ENCODE data around the gene SIRPG. TPM values are rescaled to one million over a fixed set of nuclear protein-coding genes. Genes with fewer than 3 reads are reported as not detected.

SIRPG gene
- total RNA-seq, 1 donor from 2014 or later = 28.7 TPM

- Mint-ChIP-seq H3K27me3 (ENCODE audit: low read depth) (no peaks in the 10 kb centered on the region), H3K9me3 (peaks cover 13% of the 10 kb centered on the region), H3K36me3 (ENCODE audit: low read depth) (peaks cover 35% of the 10 kb centered on the region), H3K4me3 (ENCODE audit: low read depth) (no peak overlapping the region), H3K4me1 (ENCODE audit: low read depth) (peaks cover 75% of the 10 kb centered on the region), H3K27ac (peak overlapping the region; percentile 72)
- no peak for DNase-seq (ENCODE audit: low spot score)
- intact Hi-C loops (cut with micrococcal nuclease) = loop anchor here (10.0 kb wide), 2 partner anchors 312 to 342 kb away; partner anchors contain the start of gene SDCBP2
These were observed 9.2 kb upstream of the SIRPG start for GRCh38 chr20:1666802-1667201.

DNA sequence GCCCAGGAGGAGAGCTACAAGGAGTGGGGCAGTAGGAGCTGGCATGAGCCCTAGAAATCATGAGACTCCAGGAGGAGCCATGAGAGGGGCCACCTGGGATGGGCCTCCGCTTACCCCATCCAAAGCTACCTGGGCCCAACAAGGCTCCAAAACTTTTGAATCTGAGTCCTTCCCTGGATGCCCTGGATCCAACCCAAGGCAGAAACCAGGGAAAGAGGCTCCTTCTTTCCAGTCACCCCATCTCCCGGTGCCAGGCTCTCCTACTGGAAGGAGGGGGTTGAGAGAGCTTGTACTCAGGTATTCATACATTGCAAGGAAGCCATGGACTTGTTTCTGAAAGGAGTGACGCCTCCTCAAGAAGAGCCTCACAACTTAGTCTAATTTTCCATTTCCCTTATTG is 7.8 kb upstream of the SIRPG start:
- peaks cover 76% of the 10 kb centered on the region for H3K4me1 Mint-ChIP-seq (ENCODE audit: low read depth)
- H3K36me3 Mint-ChIP-seq (ENCODE audit: low read depth) = peaks cover 21% of the 10 kb centered on the region
- H3K27ac Mint-ChIP-seq = peak overlapping the region; percentile 79
- no peaks in the 10 kb centered on the region for H3K27me3 Mint-ChIP-seq (ENCODE audit: low read depth)
- H3K9me3 Mint-ChIP-seq = no peaks in the 10 kb centered on the region
- peak overlapping the region; percentile 74 for H3K4me3 Mint-ChIP-seq (ENCODE audit: low read depth)
- intact Hi-C loops (cut with micrococcal nuclease) = loop anchor here (10.0 kb wide), 2 partner anchors 311 to 341 kb away; partner anchors contain the start of gene SDCBP2
- DNase-seq (ENCODE audit: low spot score) = no peak

- peak; percentile 46 for DNase-seq (ENCODE audit: low spot score)
- intact Hi-C loops (cut with micrococcal nuclease) = loop anchor here (10.0 kb wide), 2 partner anchors 310 to 340 kb away; partner anchors contain the start of gene SDCBP2
- H3K4me1 Mint-ChIP-seq (ENCODE audit: low read depth) = peaks cover 79% of the 10 kb centered on the region
- peaks cover 21% of the 10 kb centered on the region for H3K36me3 Mint-ChIP-seq (ENCODE audit: low read depth)
- peak overlapping the region; percentile 74 for H3K4me3 Mint-ChIP-seq (ENCODE audit: low read depth)
- no peaks in the 10 kb centered on the region for H3K9me3 Mint-ChIP-seq
- H3K27ac Mint-ChIP-seq = peak overlapping the region; percentile 79
- H3K27me3 Mint-ChIP-seq (ENCODE audit: low read depth) = no peaks in the 10 kb centered on the region
These were observed 7.3 kb upstream of the SIRPG start for GRCh38 chr20:1664911-1665310.

DNA sequence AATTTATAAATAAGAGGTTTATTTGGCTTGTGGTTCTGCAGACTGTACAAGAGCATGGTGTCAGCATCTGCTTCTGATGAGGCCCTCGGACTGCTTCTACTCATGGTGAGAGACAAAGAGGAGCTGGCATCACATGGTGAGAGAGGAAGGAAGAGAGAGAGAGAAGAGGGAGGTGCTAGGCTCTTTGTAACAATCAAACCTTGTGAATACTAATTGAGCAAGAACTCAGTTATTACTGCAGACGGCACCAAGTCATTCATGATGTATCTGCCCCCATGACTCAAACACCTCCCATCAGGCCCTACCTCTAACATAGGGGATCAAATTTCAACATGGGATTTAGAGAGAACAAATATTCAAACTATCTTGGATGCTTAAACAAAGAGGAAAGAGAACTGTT is 6.3 kb upstream of the SIRPG start:
- peak overlapping the region; percentile 11 for H3K4me3 Mint-ChIP-seq (ENCODE audit: low read depth)
- H3K4me1 Mint-ChIP-seq (ENCODE audit: low read depth) = peaks cover 82% of the 10 kb centered on the region
- no peaks in the 10 kb centered on the region for H3K27me3 Mint-ChIP-seq (ENCODE audit: low read depth)
- H3K36me3 Mint-ChIP-seq (ENCODE audit: low read depth) = peaks cover 19% of the 10 kb centered on the region
- H3K9me3 Mint-ChIP-seq = no peaks in the 10 kb centered on the region
- intact Hi-C loops (cut with micrococcal nuclease) = loop anchor here (2.0 to 10.0 kb wide), 3 partner anchors 39 to 339 kb away; partner anchors contain the start of gene SDCBP2
- peak overlapping the region; percentile 79 for H3K27ac Mint-ChIP-seq
- no peak for DNase-seq (ENCODE audit: low spot score)

- H3K4me3 Mint-ChIP-seq (ENCODE audit: low read depth) = peak overlapping the region; percentile 34
- peaks cover 87% of the 10 kb centered on the region for H3K4me1 Mint-ChIP-seq (ENCODE audit: low read depth)
- intact Hi-C loops (cut with micrococcal nuclease) = loop anchor here (2.0 to 10.0 kb wide), 4 partner anchors 27 to 337 kb away; partner anchors contain the start of gene SDCBP2
- DNase-seq (ENCODE audit: low spot score) = no peak
- no peaks in the 10 kb centered on the region for H3K9me3 Mint-ChIP-seq
- peaks cover 14% of the 10 kb centered on the region for H3K36me3 Mint-ChIP-seq (ENCODE audit: low read depth)
- H3K27me3 Mint-ChIP-seq (ENCODE audit: low read depth) = no peaks in the 10 kb centered on the region
- H3K27ac Mint-ChIP-seq = peak overlapping the region; percentile 88
These were observed 4.1 kb upstream of the SIRPG start for GRCh38 chr20:1661542-1662299.

- intact Hi-C loops (cut with micrococcal nuclease) = loop anchor here (1.0 to 10.0 kb wide), 4 partner anchors 12 to 335 kb away; partner anchors contain the start of gene SDCBP2
- peak overlapping the region; percentile 13 for H3K4me3 Mint-ChIP-seq (ENCODE audit: low read depth)
- peak overlapping the region; percentile 88 for H3K27ac Mint-ChIP-seq
- peaks cover 88% of the 10 kb centered on the region for H3K4me1 Mint-ChIP-seq (ENCODE audit: low read depth)
- no peak for DNase-seq (ENCODE audit: low spot score)
- H3K36me3 Mint-ChIP-seq (ENCODE audit: low read depth) = peaks cover 18% of the 10 kb centered on the region
- H3K9me3 Mint-ChIP-seq = no peaks in the 10 kb centered on the region
- no peaks in the 10 kb centered on the region for H3K27me3 Mint-ChIP-seq (ENCODE audit: low read depth)
These were observed 2.7 kb upstream of the SIRPG start for GRCh38 chr20:1660246-1660645.

- peaks cover 21% of the 10 kb centered on the region for H3K9me3 Mint-ChIP-seq
- H3K27me3 Mint-ChIP-seq (ENCODE audit: low read depth) = no peaks in the 10 kb centered on the region
- peaks cover 37% of the 10 kb centered on the region for H3K36me3 Mint-ChIP-seq (ENCODE audit: low read depth)
- peak overlapping the region; percentile 83 for H3K4me3 Mint-ChIP-seq (ENCODE audit: low read depth)
- DNase-seq (ENCODE audit: low spot score) = no peak
- intact Hi-C loops (cut with micrococcal nuclease) = loop anchor here (1.0 kb wide), 1 partner anchor 77 kb away; no protein-coding TSS in a partner anchor
- H3K27ac Mint-ChIP-seq = peak overlapping the region; percentile 90
- H3K4me1 Mint-ChIP-seq (ENCODE audit: low read depth) = peaks cover 85% of the 10 kb centered on the region
These were observed 735 bp downstream of the SIRPG start for GRCh38 chr20:1656844-1657243.

GRCh38 chr20:1654996-1655395 is 2.6 kb downstream of the SIRPG start:
- DNase-seq (ENCODE audit: low spot score) = no peak
- H3K36me3 Mint-ChIP-seq (ENCODE audit: low read depth) = peaks cover 53% of the 10 kb centered on the region
- H3K9me3 Mint-ChIP-seq = peaks cover 21% of the 10 kb centered on the region
- H3K4me3 Mint-ChIP-seq (ENCODE audit: low read depth) = peak overlapping the region; percentile 80
- peak overlapping the region; percentile 76 for H3K27ac Mint-ChIP-seq
- H3K27me3 Mint-ChIP-seq (ENCODE audit: low read depth) = no peaks in the 10 kb centered on the region
- peaks cover 84% of the 10 kb centered on the region for H3K4me1 Mint-ChIP-seq (ENCODE audit: low read depth)
- intact Hi-C loops (cut with micrococcal nuclease) = loop anchor here (5.0 kb wide), 1 partner anchor 32 kb away; no protein-coding TSS in a partner anchor

DNA sequence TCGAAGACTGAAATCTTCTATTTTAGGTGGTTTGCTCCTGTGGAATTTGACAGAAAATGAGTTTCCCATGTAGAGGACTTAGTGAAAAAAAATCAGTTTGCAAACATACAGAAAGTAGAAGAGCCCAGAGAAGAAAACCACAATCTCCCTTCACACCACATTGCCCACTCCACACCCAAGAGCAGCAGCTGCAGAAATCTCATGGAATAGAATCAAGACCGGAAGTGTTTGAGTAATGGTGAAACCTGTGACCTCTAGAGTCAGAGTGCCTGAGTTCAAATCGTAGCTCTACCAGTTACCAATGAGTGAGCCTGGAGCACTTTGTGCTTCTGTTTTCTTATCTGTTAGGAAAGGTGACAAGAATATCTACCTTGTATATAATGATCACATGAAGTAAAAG is 4.6 kb downstream of the SIRPG start:
- H3K4me3 Mint-ChIP-seq (ENCODE audit: low read depth) = peak overlapping the region; percentile 20
- intact Hi-C loops (cut with micrococcal nuclease) = loop anchor here (5.0 kb wide), 1 partner anchor 34 kb away; no protein-coding TSS in a partner anchor
- peaks cover 71% of the 10 kb centered on the region for H3K4me1 Mint-ChIP-seq (ENCODE audit: low read depth)
- no peak for DNase-seq (ENCODE audit: low spot score)
- H3K36me3 Mint-ChIP-seq (ENCODE audit: low read depth) = peaks cover 67% of the 10 kb centered on the region
- H3K27me3 Mint-ChIP-seq (ENCODE audit: low read depth) = no peaks in the 10 kb centered on the region
- H3K27ac Mint-ChIP-seq = peak overlapping the region; percentile 33
- peaks cover 21% of the 10 kb centered on the region for H3K9me3 Mint-ChIP-seq

GRCh38 chr20:1652104-1652503 is 5.5 kb downstream of the SIRPG start:
- Mint-ChIP-seq H3K36me3 (ENCODE audit: low read depth) (peaks cover 74% of the 10 kb centered on the region), H3K27me3 (ENCODE audit: low read depth) (no peaks in the 10 kb centered on the region), H3K9me3 (peaks cover 21% of the 10 kb centered on the region), H3K4me1 (ENCODE audit: low read depth) (peaks cover 71% of the 10 kb centered on the region), H3K4me3 (ENCODE audit: low read depth) (peak overlapping the region; percentile 9), H3K27ac (peak overlapping the region; percentile 14)
- intact Hi-C loops (cut with micrococcal nuclease) = loop anchor here (5.0 kb wide), 1 partner anchor 35 kb away; no protein-coding TSS in a partner anchor
- DNase-seq (ENCODE audit: low spot score) = no peak

DNA sequence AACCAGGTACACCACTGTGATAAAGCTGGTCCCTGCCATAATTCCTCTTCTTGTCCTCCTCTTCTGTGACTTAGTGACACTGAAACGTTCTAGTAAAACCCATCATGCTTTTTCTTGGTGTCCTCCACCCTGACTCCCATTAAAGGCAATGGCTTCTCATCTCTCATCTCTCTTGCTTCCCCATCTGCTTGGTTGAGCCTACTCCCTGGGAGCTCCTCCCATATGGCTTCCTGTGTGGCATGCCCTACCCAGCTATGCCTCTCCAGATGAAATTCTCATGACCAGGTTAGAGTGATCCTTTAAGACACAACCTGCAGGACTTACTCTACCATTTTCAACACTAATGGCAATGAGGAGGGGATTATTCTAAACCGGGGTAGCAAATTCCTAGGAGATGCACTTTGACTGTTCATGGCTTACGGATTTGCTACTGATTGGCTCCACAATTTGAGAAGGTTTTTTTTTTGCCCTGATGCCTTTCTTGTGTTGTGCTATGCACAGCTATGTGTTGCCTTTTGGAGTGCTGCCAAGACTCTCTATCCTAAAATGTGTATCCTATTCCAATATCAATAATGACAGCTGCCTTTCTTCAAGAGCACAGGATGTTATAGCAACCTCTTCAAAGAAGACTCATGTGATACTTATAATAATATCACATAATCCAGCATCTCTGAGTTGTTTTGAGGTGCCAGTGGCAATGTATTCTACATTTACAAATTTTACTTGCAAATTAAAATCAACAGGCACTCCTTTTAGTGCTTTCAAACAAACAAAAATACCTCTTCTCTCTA is 6.1 kb downstream of the SIRPG start:
- no peak for DNase-seq (ENCODE audit: low spot score)
- peaks cover 68% of the 10 kb centered on the region for H3K4me1 Mint-ChIP-seq (ENCODE audit: low read depth)
- H3K27ac Mint-ChIP-seq = peak overlapping the region; percentile 30
- intact Hi-C loops (cut with micrococcal nuclease) = loop anchor here (5.0 kb wide), 1 partner anchor 36 kb away; no protein-coding TSS in a partner anchor
- H3K9me3 Mint-ChIP-seq = peaks cover 21% of the 10 kb centered on the region
- peaks cover 80% of the 10 kb centered on the region for H3K36me3 Mint-ChIP-seq (ENCODE audit: low read depth)
- no peaks in the 10 kb centered on the region for H3K27me3 Mint-ChIP-seq (ENCODE audit: low read depth)
- H3K4me3 Mint-ChIP-seq (ENCODE audit: low read depth) = peak overlapping the region; percentile 19

GRCh38 chr20:1648101-1648500 is 9.5 kb downstream of the SIRPG start:
- H3K9me3 Mint-ChIP-seq = peaks cover 4% of the 10 kb centered on the region
- DNase-seq (ENCODE audit: low spot score) = no peak
- no peak overlapping the region for H3K4me3 Mint-ChIP-seq (ENCODE audit: low read depth)
- peaks cover 43% of the 10 kb centered on the region for H3K4me1 Mint-ChIP-seq (ENCODE audit: low read depth)
- H3K36me3 Mint-ChIP-seq (ENCODE audit: low read depth) = peaks cover 76% of the 10 kb centered on the region
- no peaks in the 10 kb centered on the region for H3K27me3 Mint-ChIP-seq (ENCODE audit: low read depth)
- peak overlapping the region; percentile 15 for H3K27ac Mint-ChIP-seq
- intact Hi-C loops (cut with micrococcal nuclease) = no loop called here
